ENCODE measurements around the gene SLC16A13.
"Not testable (repeated sequence)": the region's sequence is repeated elsewhere in the genome, so short reads cannot be mapped to it uniquely, and the experiment has no call there.

Gene SLC16A13

GRCh38 chr17:7046127-7046724, 10.4 kb downstream of the SLC16A13 start:
- TF ChIP-seq CTCF (IDR thresholded peaks at IDR 0.05; ENCODE audit: low read depth, low read length): no peak
- no peak for DNase-seq (ENCODE audit: extremely low read depth, low read depth)

- not testable (repeated sequence) for DNase-seq (ENCODE audit: extremely low read depth, low read depth)
Observed at GRCh38 chr17:7046725-7047397, 11.0 kb downstream of the SLC16A13 start.

- DNase-seq (ENCODE audit: extremely low read depth, low read depth): no peak
Observed at GRCh38 chr17:7047566-7047965, 11.8 kb downstream of the SLC16A13 start.

GRCh38 chr17:7048968-7049367, 13.2 kb downstream of the SLC16A13 start:
- no peak for TF ChIP-seq CTCF (IDR thresholded peaks at IDR 0.05; ENCODE audit: low read depth, low read length)
- no peak for DNase-seq (ENCODE audit: extremely low read depth, low read depth)

More at GRCh38 chr17:7047566-7047965, 11.8 kb downstream of the SLC16A13 start:
- no peak for TF ChIP-seq CTCF (IDR thresholded peaks at IDR 0.05; ENCODE audit: low read depth, low read length)

GRCh38 chr17:7050583-7050982, 14.8 kb downstream of the SLC16A13 start:
- not testable (repeated sequence) for DNase-seq (ENCODE audit: extremely low read depth, low read depth)

GRCh38 chr17:7056386-7056785, 20.6 kb downstream of the SLC16A13 start:
- DNase-seq (ENCODE audit: extremely low read depth, low read depth): no peak
- no peak for TF ChIP-seq CTCF (IDR thresholded peaks at IDR 0.05; ENCODE audit: low read depth, low read length)

- no peak for DNase-seq (ENCODE audit: extremely low read depth, low read depth)
Observed at GRCh38 chr17:7058831-7059447, 23.1 kb downstream of the SLC16A13 start.

More at GRCh38 chr17:7058831-7059447, 23.1 kb downstream of the SLC16A13 start:
- TF ChIP-seq CTCF (IDR thresholded peaks at IDR 0.05; ENCODE audit: low read depth, low read length): no peak

Measured in AG09319 (cell line).